Stomach (tissue), 9 donors: Measurements from ENCODE around the gene SLAMF7. TPM values are rescaled to one million over a fixed set of nuclear protein-coding genes. Genes with fewer than 3 reads are reported as not detected.
A peak's percentile ranks its signal among the peaks of the same experiment; 100 is the strongest.

Experiments
- DNase-seq, 2 donors: peaks; one replicate each; pipeline versions ENCODE4 v3.0.0 to v3.0.0-alpha.2; 2013 to 2019
- H3K27ac ChIP-seq, 5 donors: fragments of 200-600 bp in 4 of 5; sonication (generic) in 4 of 5; one replicate each; pipeline ENCODE4 v1.5.1; 2013 to 2019; ENCODE audit warnings: mild to moderate bottlenecking in 1 of 5, moderate library complexity in 1 of 5
- H3K27me3 ChIP-seq, 3 donors: fragments of 200-600 bp; sonication (generic); one replicate each; pipeline ENCODE4 v1.5.1; 2017 to 2019; ENCODE audit warnings: mixed run types in 1 of 3
- H3K36me3 ChIP-seq, 4 donors: fragments of 200-600 bp; sonication (generic); 1 replicate in 3 of 4; 2 replicates in 1 of 4; pipeline ENCODE4 v1.5.1; 2016 to 2019
- H3K4me1 ChIP-seq, 4 donors: fragments of 200-600 bp; sonication (generic); one replicate each; pipeline ENCODE4 v1.5.1; 2016 to 2019
- H3K4me3 ChIP-seq, 4 donors: fragments of 200-600 bp; sonication (generic) in 3 of 4; one replicate each; pipeline ENCODE4 v1.5.1; 2016 to 2019; ENCODE audit warnings: mild to moderate bottlenecking in 1 of 4
- H3K9me3 ChIP-seq, 4 donors: fragments of 200-600 bp; sonication (generic); one replicate each; pipeline ENCODE4 v1.5.1; 2016 to 2019
- EP300 ChIP-seq: sonication (generic); formaldehyde crosslinking; IDR thresholded peaks from one replicate; pipeline ENCODE4 v1.6.1; 2017; ENCODE audit warnings: antibody characterized with exemption
- POLR2A ChIP-seq, 4 donors: fragments of 450-650 bp; IDR thresholded peaks; one replicate each; pipeline ENCODE4 v1.6.1; 2016; ENCODE audit warnings: antibody characterized with exemption in 4 of 4, control low read depth in 2 of 4, mild to moderate bottlenecking in 1 of 4, moderate library complexity in 1 of 4
- POLR2AphosphoS5 ChIP-seq, 3 donors: sonication (generic); formaldehyde crosslinking; IDR thresholded peaks; one replicate each; pipeline ENCODE4 v1.6.1; 2016; ENCODE audit warnings: antibody characterized with exemption in 3 of 3
- WGBS, 5 donors: extraction: QIAGEN DNeasy Blood & Tissue Kit in 3 of 5; methylation state at CpG; one replicate each; pipeline versions ENCODE4 v1.1.5 to v1.1.7; 2013 to 2018; 5-methylcytosine and 5-hydroxymethylcytosine counted together
- intact Hi-C: fragments of 100-400 bp; cut with DNase I; formaldehyde crosslinking; loops from one replicate; pipeline ENCODE4 v1.15.1; 2023; ENCODE audit warnings: low total_unique reads
- polyA plus RNA-seq, 3 donors: library from polyadenylated mRNA; stranded (reverse); fragments of 200-250 nt; gene quantifications; one replicate each; pipeline ENCODE4 v1.2.3, GENCODE V29; 2013
- total RNA-seq, 5 donors: library from RNA; depleted of rRNA; stranded (reverse); fragments of >200 nt; gene quantifications; one replicate each; pipeline versions ENCODE4 v1.1.0 to v1.2.3, GENCODE V29; 2014 to 2016
- TF ChIP-seq, protein P1 (sequence below), 7 experiments: fragments of 450-650 bp in 4 of 7; fragments of 200-600 bp in 3 of 7; sonication (generic) in 3 of 7; IDR thresholded peaks; one replicate each; pipeline ENCODE4 v1.5.1; 2016 to 2019; ENCODE audit warnings: antibody characterized with exemption in 7 of 7, control low read depth in 2 of 7, mild to moderate bottlenecking in 1 of 7
- donor health status: healthy with polysubstance abuse.
- donor health status: Bipolar disorder and iron deficiency.
- donor health status: healthy.

The SLAMF7 gene
- total and polyA plus RNA-seq, 8 donors = 0.45 to 4.2 (median 2.0) TPM; not detected in 1

DNA sequence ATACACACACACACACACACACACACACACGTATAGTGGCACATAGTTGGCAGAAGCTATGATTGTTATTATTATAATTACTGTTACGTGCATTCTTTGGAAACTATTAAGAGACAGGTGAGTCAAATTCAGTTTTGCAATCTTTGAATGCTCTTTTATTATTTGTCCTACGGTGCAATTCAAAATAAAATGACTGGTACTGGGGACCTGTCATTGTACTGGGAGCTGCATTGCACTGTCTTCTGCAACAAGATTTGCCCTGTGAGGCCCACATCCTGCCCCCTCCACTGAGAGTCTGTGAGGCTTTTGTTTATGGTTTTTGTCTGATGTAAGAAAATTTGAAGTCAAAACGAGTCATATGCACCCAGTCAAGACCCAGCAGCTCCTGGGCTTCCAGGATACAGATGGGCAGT lies 58.8 kb downstream of the SLAMF7 start:
- WGBS, 5 donors = 38 to 44% (median 44%) methylated on average over 4 of the region's 4 CpGs
- intact Hi-C loops = no loop called here
- Histone ChIP-seq H3K9me3 (no peaks in the 10 kb centered on the region), H3K27ac (peak overlapping the region in 1 of 5 donors; percentile 41), H3K4me1 (no peaks in the 10 kb centered on the region), H3K27me3 (no peaks in the 10 kb centered on the region), H3K4me3 (no peak overlapping the region), H3K36me3 (no peaks in the 10 kb centered on the region)
- peak; percentile 41 to 45 for DNase-seq
- TF ChIP-seq POLR2AphosphoS5 (IDR thresholded peaks at IDR 0.05) (no peak), EP300 (no peak), POLR2A (IDR thresholded peaks at IDR 0.05) (no peak)
- TF ChIP-seq, protein P1, sequence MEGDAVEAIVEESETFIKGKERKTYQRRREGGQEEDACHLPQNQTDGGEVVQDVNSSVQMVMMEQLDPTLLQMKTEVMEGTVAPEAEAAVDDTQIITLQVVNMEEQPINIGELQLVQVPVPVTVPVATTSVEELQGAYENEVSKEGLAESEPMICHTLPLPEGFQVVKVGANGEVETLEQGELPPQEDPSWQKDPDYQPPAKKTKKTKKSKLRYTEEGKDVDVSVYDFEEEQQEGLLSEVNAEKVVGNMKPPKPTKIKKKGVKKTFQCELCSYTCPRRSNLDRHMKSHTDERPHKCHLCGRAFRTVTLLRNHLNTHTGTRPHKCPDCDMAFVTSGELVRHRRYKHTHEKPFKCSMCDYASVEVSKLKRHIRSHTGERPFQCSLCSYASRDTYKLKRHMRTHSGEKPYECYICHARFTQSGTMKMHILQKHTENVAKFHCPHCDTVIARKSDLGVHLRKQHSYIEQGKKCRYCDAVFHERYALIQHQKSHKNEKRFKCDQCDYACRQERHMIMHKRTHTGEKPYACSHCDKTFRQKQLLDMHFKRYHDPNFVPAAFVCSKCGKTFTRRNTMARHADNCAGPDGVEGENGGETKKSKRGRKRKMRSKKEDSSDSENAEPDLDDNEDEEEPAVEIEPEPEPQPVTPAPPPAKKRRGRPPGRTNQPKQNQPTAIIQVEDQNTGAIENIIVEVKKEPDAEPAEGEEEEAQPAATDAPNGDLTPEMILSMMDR (IDR thresholded peaks at IDR 0.05) = no peak

DNA sequence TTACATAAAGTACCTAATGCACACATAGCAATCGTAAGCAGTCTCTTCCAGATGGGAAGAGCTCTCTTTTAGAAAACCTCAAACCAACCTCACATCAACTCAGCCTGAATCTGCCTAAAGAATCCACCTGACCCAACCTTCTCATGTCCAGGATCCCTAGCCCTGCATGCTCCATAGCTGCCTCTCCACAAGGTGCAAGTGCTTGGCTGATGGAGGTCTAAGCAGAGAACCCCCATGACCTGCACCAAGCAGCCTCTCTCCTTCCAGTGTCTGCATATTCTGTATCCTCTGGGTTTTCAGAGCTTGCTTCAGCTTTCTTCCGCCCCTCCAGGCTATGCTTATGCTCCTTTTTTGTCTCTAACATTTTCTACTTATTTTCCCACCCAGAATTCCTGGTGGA lies 59.4 kb downstream of the SLAMF7 start:
- DNase-seq = no peak
- Histone ChIP-seq H3K4me1 (no peaks in the 10 kb centered on the region), H3K36me3 (no peaks in the 10 kb centered on the region), H3K4me3 (no peak overlapping the region), H3K9me3 (no peaks in the 10 kb centered on the region), H3K27ac (peak overlapping the region in 1 of 5 donors; percentile 41), H3K27me3 (no peaks in the 10 kb centered on the region)
- intact Hi-C loops = no loop called here
- TF ChIP-seq POLR2A (IDR thresholded peaks at IDR 0.05) = no peak
- TF ChIP-seq, protein P1 (IDR thresholded peaks at IDR 0.05) = no peak
- 79 to 99% (median 90%) methylated on average over 2 of the region's 2 CpGs for WGBS, 5 donors

DNA sequence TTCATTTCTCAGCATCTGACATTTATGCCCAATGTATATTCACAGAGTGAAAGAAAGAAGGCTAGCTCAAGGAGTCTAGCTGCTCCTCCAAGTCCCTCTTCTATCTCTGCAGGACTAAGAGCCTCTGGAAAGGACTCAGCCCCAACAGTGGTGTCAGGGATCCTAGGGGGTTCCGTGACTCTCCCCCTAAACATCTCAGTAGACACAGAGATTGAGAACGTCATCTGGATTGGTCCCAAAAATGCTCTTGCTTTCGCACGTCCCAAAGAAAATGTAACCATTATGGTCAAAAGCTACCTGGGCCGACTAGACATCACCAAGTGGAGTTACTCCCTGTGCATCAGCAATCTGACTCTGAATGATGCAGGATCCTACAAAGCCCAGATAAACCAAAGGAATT lies 60.6 kb downstream of the SLAMF7 start:
- Histone ChIP-seq H3K9me3 (no peaks in the 10 kb centered on the region), H3K27me3 (no peaks in the 10 kb centered on the region), H3K36me3 (no peaks in the 10 kb centered on the region), H3K27ac (no peak overlapping the region), H3K4me3 (no peak overlapping the region), H3K4me1 (no peaks in the 10 kb centered on the region)
- TF ChIP-seq EP300 (no peak), POLR2A (IDR thresholded peaks at IDR 0.05) (no peak), POLR2AphosphoS5 (IDR thresholded peaks at IDR 0.05) (no peak)
- TF ChIP-seq, protein P1 (IDR thresholded peaks at IDR 0.05) = no peak
- no peak for DNase-seq
- 87 to 93% (median 92%) methylated on average over 5 of the region's 5 CpGs for WGBS, 5 donors
- intact Hi-C loops = no loop called here

DNA sequence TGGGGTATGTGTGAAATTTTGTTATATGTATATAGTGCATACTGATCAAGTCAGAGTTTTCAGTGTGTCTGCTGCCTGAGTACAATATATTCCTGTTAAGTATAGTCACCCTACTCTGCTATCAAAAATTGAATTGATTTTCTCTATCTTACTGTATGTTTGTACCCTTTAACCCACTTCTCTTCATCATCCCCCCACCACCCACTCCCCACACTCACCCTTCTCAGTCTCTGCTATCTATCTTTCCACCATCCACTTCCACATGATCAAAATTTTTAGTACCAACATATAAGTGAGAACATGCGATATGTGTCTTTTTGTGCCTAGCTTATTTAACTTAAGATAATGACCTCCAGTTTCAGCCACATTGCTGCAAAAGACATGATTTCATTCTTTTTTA lies 61.1 kb downstream of the SLAMF7 start:
- Histone ChIP-seq H3K27me3 (no peaks in the 10 kb centered on the region), H3K27ac (no peak overlapping the region), H3K36me3 (no peaks in the 10 kb centered on the region), H3K4me3 (no peak overlapping the region), H3K9me3 (no peaks in the 10 kb centered on the region), H3K4me1 (no peaks in the 10 kb centered on the region)
- intact Hi-C loops = no loop called here
- TF ChIP-seq POLR2A (IDR thresholded peaks at IDR 0.05) = no peak
- TF ChIP-seq, protein P1 (IDR thresholded peaks at IDR 0.05) = no peak
- no peak for TF ChIP-seq POLR2AphosphoS5 (IDR thresholded peaks at IDR 0.05)
- TF ChIP-seq EP300 = no peak
- no peak for DNase-seq
- 94 to 100% (median 100%) methylated on average over 1 of the region's 1 CpG for WGBS, 5 donors
